Transverse colon (tissue), 4 donors: Measurements from ENCODE around the gene AKR1B1.

Experiments
- CTCF ChIP-seq, 5 experiments: fragments of 200-600 bp in 3 of 5; fragments of 450-650 bp in 2 of 5; sonication (generic) in 3 of 5; IDR thresholded peaks; 1 replicate in 2 of 5; 2 replicates in 3 of 5; pipeline ENCODE4 v1.5.1; 2016 to 2017; ENCODE audit warnings: antibody characterized with exemption in 5 of 5, inconsistent platforms in 3 of 5, mild to moderate bottlenecking in 2 of 5, moderate library complexity in 1 of 5
- EP300 ChIP-seq: sonication (generic); formaldehyde crosslinking; IDR thresholded peaks from one replicate; pipeline ENCODE4 v1.6.1; 2017; ENCODE audit warnings: antibody characterized with exemption, low read depth
- POLR2A ChIP-seq: fragments of 450-650 bp; IDR thresholded peaks from one replicate; pipeline ENCODE4 v1.6.1; 2016; ENCODE audit warnings: antibody characterized with exemption, mild to moderate bottlenecking, moderate library complexity
- POLR2AphosphoS5 ChIP-seq, 3 donors: sonication (generic); formaldehyde crosslinking; IDR thresholded peaks; one replicate each; pipeline ENCODE4 v1.6.1; 2016; ENCODE audit warnings: antibody characterized with exemption in 3 of 3

- TF ChIP-seq CTCF (IDR thresholded peaks at IDR 0.05) (no peak), POLR2AphosphoS5 (IDR thresholded peaks at IDR 0.05) (no peak), EP300 (no peak), POLR2A (no peak)
Measured at GRCh38 chr7:134405299-134405698, 53.6 kb downstream of the AKR1B1 start.
